Activated CD8-positive, alpha-beta T cell treated with anti-CD3 and anti-CD28 coated beads, Interleukin-2, amount 10 ng/mL, durations not matched to agents 7 days and 5 days (primary cell): ENCODE results near the gene RUFY1. TPM values are rescaled to one million over a fixed set of nuclear protein-coding genes. Genes with fewer than 3 reads are reported as not detected.
A peak's percentile ranks its signal among the peaks of the same experiment; 100 is the strongest.
"Not testable (repeated sequence)": the region's sequence is repeated elsewhere in the genome, so short reads cannot be mapped to it uniquely, and the experiment has no call there.

ENCODE experiments used
- ATAC-seq: fragments of 150-1000 bp; cut with Tn5 transposase; one replicate; pipeline ENCODE4 v1.10.0; 2021; ENCODE audit warnings: moderate library complexity
- CTCF ChIA-PET: fragments of 350-600 bp; sonication (Branson Sonifier 250); formaldehyde crosslinking; loops from one replicate; lab custom pipeline; 2021; ENCODE audit warnings: antibody characterized with exemption; lab: Charles Lee
- POLR2A ChIA-PET: fragments of 350-600 bp; sonication (Branson Sonifier 250); formaldehyde crosslinking; loops from one replicate; lab custom pipeline; 2021; ENCODE audit warnings: antibody characterized with exemption; lab: Charles Lee
- DNase-seq: peaks from one replicate; pipeline ENCODE4 v3.0.0-alpha.2; 2020
- H3K27ac Mint-ChIP-seq: one replicate; pipeline ENCODE4 v1.8.0; 2021; ENCODE audit warnings: mild to moderate bottlenecking, mixed read lengths
- H3K27me3 Mint-ChIP-seq: one replicate; pipeline ENCODE4 v1.8.0; 2021; ENCODE audit warnings: low read depth, mixed read lengths
- H3K36me3 Mint-ChIP-seq: one replicate; pipeline ENCODE4 v1.8.0; 2021; ENCODE audit warnings: low read depth, mixed read lengths
- H3K4me1 Mint-ChIP-seq: one replicate; pipeline ENCODE4 v1.8.0; 2021; ENCODE audit warnings: low read depth, mixed read lengths
- H3K4me3 Mint-ChIP-seq: one replicate; pipeline ENCODE4 v1.8.0; 2021; ENCODE audit warnings: mild to moderate bottlenecking, mixed read lengths
- H3K9me3 Mint-ChIP-seq: one replicate; pipeline ENCODE4 v1.8.0; 2022; ENCODE audit warnings: mixed read lengths; ENCODE audit not compliant: insufficient read depth
- total RNA-seq, 2 experiments: library from RNA; stranded (reverse); gene quantifications; one replicate each; pipeline ENCODE4 v1.2.3, GENCODE V29; 2021

Gene RUFY1
- total RNA-seq, 2 experiments from 2014 or later: 43.4 to 46.3 TPM

DNA sequence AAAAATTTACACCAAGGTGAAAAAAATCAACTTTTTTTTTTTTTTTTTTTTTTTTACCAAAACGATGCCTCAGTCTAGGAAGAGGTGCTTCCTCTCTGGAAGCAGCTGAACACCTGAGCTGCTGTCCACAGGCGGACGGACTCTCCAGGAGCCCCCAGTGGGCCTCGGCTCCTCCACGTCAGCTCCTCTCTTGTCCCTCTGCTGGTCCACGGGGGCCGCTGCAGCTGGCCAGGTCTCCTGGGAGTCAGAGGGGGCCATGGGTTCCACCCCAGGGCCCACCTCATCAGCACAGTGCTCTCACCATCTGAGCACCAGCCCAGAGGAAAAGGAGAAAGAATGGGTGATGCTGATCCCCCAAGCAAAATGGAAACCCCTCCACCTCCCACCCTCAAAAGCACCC, 32.6 kb upstream of the RUFY1 start:
- ATAC-seq, POLR2A ChIA-PET, H3K4me1 Mint-ChIP-seq, CTCF ChIA-PET, H3K36me3 Mint-ChIP-seq, H3K27me3 Mint-ChIP-seq, DNase-seq, H3K9me3 Mint-ChIP-seq, H3K4me3 Mint-ChIP-seq, H3K27ac Mint-ChIP-seq: not testable (repeated sequence)

DNA sequence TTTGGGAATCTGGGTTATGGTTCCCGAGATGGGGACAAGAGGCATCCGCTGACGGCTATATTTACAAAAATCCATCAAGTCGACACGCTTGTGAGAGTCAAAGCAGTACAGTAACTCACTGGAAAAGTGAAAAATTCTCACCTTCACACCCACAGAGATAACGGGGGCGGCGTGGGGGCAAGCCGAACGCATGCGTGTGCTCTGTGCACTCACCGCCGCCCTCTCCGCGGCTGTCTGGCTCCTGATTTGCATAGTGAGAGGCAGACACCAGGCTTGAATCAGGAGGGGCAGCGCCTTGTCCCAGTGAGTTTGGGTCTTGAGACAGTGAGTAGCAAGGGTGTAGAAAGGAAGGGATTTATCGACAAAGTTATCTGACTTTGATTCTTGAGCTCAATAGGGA, 32.0 kb upstream of the RUFY1 start:
- H3K27ac Mint-ChIP-seq, H3K36me3 Mint-ChIP-seq, CTCF ChIA-PET, H3K4me3 Mint-ChIP-seq, H3K4me1 Mint-ChIP-seq, ATAC-seq, POLR2A ChIA-PET, H3K27me3 Mint-ChIP-seq, DNase-seq, H3K9me3 Mint-ChIP-seq: not testable (repeated sequence)

GRCh38 chr5:179519416-179520070, 30.8 kb upstream of the RUFY1 start:
- H3K27me3 Mint-ChIP-seq, POLR2A ChIA-PET, H3K4me1 Mint-ChIP-seq, H3K4me3 Mint-ChIP-seq, H3K36me3 Mint-ChIP-seq, H3K27ac Mint-ChIP-seq, DNase-seq, CTCF ChIA-PET, ATAC-seq, H3K9me3 Mint-ChIP-seq: not testable (repeated sequence)

- H3K4me3 Mint-ChIP-seq, H3K27ac Mint-ChIP-seq, H3K36me3 Mint-ChIP-seq, DNase-seq, ATAC-seq, H3K27me3 Mint-ChIP-seq, CTCF ChIA-PET, H3K9me3 Mint-ChIP-seq, POLR2A ChIA-PET, H3K4me1 Mint-ChIP-seq: not testable (repeated sequence)
These were observed 28.2 kb upstream of the RUFY1 start for GRCh38 chr5:179522107-179522506.

DNA sequence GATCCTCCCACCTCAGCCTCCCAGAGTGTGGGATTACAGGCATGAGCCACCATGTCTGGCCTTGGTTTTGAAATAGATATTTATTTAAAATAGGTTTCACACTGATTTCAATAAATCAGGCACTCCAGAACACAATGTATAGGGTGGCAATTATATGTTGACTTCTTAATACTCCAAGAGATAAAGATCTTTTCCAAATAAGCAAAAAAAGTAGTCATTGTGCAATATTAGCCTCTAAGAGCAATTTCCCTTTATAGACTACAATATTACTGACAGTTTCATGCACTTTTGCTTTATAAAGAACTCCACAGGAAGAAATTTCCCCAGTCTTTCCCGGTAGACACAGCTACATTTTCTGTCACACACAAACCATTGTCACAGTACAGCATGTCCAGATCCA, 23.4 kb upstream of the RUFY1 start:
- ATAC-seq (no peak), DNase-seq (no peak)
- H3K4me1 Mint-ChIP-seq: peaks cover 4% of the 10 kb centered on the region
- POLR2A ChIA-PET: no interaction called here
- H3K27ac Mint-ChIP-seq: no peak overlapping the region
- H3K9me3 Mint-ChIP-seq: no peaks in the 10 kb centered on the region
- no peaks in the 10 kb centered on the region for H3K36me3 Mint-ChIP-seq
- H3K4me3 Mint-ChIP-seq: no peak overlapping the region
- CTCF ChIA-PET: no interaction called here
- no peaks in the 10 kb centered on the region for H3K27me3 Mint-ChIP-seq

GRCh38 chr5:179530069-179530998, 20.0 kb upstream of the RUFY1 start:
- Mint-ChIP-seq H3K27ac (peak overlapping the region; percentile 46), H3K4me3 (peak overlapping the region; percentile 63), H3K9me3 (no peaks in the 10 kb centered on the region), H3K36me3 (no peaks in the 10 kb centered on the region), H3K4me1 (peaks cover 12% of the 10 kb centered on the region), H3K27me3 (no peaks in the 10 kb centered on the region)
- peak; percentile 72 for DNase-seq
- peak; percentile 97 for ATAC-seq
- POLR2A ChIA-PET: interaction anchor here (1.2 kb wide), 1 partner anchor 20 kb away, joined by 6 read pairs; the partner anchor contains the start of gene RUFY1
- CTCF ChIA-PET: no interaction called here

DNA sequence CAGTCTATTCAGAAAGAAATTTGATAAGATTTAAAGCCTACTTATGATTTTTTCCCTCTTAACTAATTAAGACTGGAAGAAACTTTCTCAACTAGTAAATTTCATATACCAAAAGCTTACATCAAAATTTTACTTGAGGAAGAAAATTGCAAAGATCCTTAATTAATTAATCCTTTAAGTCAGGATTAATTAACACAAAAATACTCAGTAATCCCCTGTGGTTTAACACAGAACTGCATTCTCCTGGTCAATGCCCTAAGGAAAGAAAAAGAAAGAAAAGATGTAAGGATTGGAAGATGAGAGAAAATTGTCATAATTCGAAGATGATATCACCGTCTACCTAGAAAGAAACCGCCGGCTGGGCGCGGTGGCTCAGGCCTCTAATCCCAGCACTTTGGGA, 17.3 kb upstream of the RUFY1 start:
- H3K9me3 Mint-ChIP-seq: no peaks in the 10 kb centered on the region
- ATAC-seq (no peak), DNase-seq (no peak)
- H3K27me3 Mint-ChIP-seq: no peaks in the 10 kb centered on the region
- ChIA-PET POLR2A (no interaction called here), CTCF (interaction anchor here (1.2 kb wide), 1 partner anchor 9 kb away, joined by 3 read pairs; no protein-coding TSS in a partner anchor)
- H3K4me3 Mint-ChIP-seq: no peak overlapping the region
- no peak overlapping the region for H3K27ac Mint-ChIP-seq
- no peaks in the 10 kb centered on the region for H3K36me3 Mint-ChIP-seq
- H3K4me1 Mint-ChIP-seq: peaks cover 12% of the 10 kb centered on the region

GRCh38 chr5:179533907-179534306, 16.4 kb upstream of the RUFY1 start:
- ChIA-PET POLR2A (no interaction called here), CTCF (interaction anchor here (0.7 to 1.2 kb wide), 2 partner anchors 8 to 64 kb away, joined by 3 read pairs; no protein-coding TSS in a partner anchor)
- Mint-ChIP-seq H3K9me3 (no peaks in the 10 kb centered on the region), H3K27ac (no peak overlapping the region), H3K4me1 (peaks cover 12% of the 10 kb centered on the region), H3K36me3 (no peaks in the 10 kb centered on the region), H3K27me3 (no peaks in the 10 kb centered on the region), H3K4me3 (no peak overlapping the region)
- DNase-seq (no peak), ATAC-seq (no peak)

- Mint-ChIP-seq H3K4me1 (peaks cover 12% of the 10 kb centered on the region), H3K36me3 (no peaks in the 10 kb centered on the region), H3K9me3 (no peaks in the 10 kb centered on the region), H3K27ac (no peak overlapping the region), H3K4me3 (no peak overlapping the region), H3K27me3 (no peaks in the 10 kb centered on the region)
- DNase-seq (no peak), ATAC-seq (no peak)
- CTCF ChIA-PET: no interaction called here
- POLR2A ChIA-PET: interaction anchor here (1.0 kb wide), 1 partner anchor 21 kb away, joined by 4 read pairs; no protein-coding TSS in a partner anchor
These were observed 15.9 kb upstream of the RUFY1 start for GRCh38 chr5:179534431-179534830.

- DNase-seq (no peak), ATAC-seq (no peak)
- Mint-ChIP-seq H3K4me3 (no peak overlapping the region), H3K9me3 (no peaks in the 10 kb centered on the region), H3K36me3 (no peaks in the 10 kb centered on the region), H3K4me1 (peaks cover 8% of the 10 kb centered on the region), H3K27me3 (no peaks in the 10 kb centered on the region), H3K27ac (no peak overlapping the region)
- ChIA-PET CTCF (interaction anchor here (0.6 kb wide), 2 partner anchors 46 to 47 kb away, joined by 3 to 5 read pairs; no protein-coding TSS in a partner anchor), POLR2A (no interaction called here)
These were observed 13.7 kb upstream of the RUFY1 start for GRCh38 chr5:179536676-179537075.

DNA sequence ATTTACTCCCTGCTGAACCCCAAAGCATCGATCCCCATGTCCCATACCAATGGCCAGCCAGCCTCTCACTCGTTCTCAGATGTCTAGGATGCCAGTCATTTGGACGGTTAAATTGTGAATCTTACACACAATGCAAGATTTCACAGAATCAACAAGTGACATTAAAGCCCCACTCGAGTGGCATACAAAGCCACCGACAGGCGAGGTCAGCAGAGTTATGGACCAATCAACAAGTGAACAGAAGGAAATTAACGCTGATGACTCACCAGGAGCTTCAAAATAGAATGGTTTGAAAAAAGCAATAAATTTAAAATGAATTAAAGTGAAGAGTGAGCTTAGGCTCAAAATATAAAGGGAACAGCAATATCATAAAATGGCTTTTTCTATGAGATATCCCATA, 8.2 kb upstream of the RUFY1 start:
- H3K9me3 Mint-ChIP-seq: no peaks in the 10 kb centered on the region
- POLR2A ChIA-PET: no interaction called here
- no peak for ATAC-seq
- H3K36me3 Mint-ChIP-seq: no peaks in the 10 kb centered on the region
- no peaks in the 10 kb centered on the region for H3K27me3 Mint-ChIP-seq
- DNase-seq: no peak
- peaks cover 4% of the 10 kb centered on the region for H3K4me1 Mint-ChIP-seq
- CTCF ChIA-PET: interaction anchor here (1.2 kb wide), 1 partner anchor 9 kb away, joined by 3 read pairs; no protein-coding TSS in a partner anchor
- H3K4me3 Mint-ChIP-seq: no peak overlapping the region
- H3K27ac Mint-ChIP-seq: no peak overlapping the region

GRCh38 chr5:179543275-179543674, 7.1 kb upstream of the RUFY1 start:
- H3K9me3 Mint-ChIP-seq, H3K4me1 Mint-ChIP-seq, DNase-seq, ATAC-seq, H3K27ac Mint-ChIP-seq, H3K4me3 Mint-ChIP-seq, CTCF ChIA-PET, H3K27me3 Mint-ChIP-seq, POLR2A ChIA-PET, H3K36me3 Mint-ChIP-seq: not testable (repeated sequence)
